HL-60/S4 (cell line): ENCODE results near the gene CENPE.
"Not testable (repeated sequence)": the region's sequence is repeated elsewhere in the genome, so short reads cannot be mapped to it uniquely, and the experiment has no call there.

Experiments used
- in situ Hi-C: fragments of 300-500 bp; cut with MboI; formaldehyde crosslinking; loops from 2 replicates; pipeline ENCODE4 v1.14.3; 2022; ENCODE audit warnings: low sequenced_read_pairs

Gene CENPE

GRCh38 chr4:103198111-103198765, at the start of gene CENPE:
Gene CENPE, minus strand, starts transcription at chr4:103198343. Its CDS starts 24 bp downstream, at chr4:103198319.
- in situ Hi-C loops: no loop called here

- in situ Hi-C loops: no loop called here
These were observed 46.1 kb upstream of the CENPE start for GRCh38 chr4:103244251-103244650.

GRCh38 chr4:103230938-103231337, 32.8 kb upstream of the CENPE start:
- in situ Hi-C loops: not testable (repeated sequence)

GRCh38 chr4:103223556-103223955, 25.4 kb upstream of the CENPE start:
- in situ Hi-C loops: not testable (repeated sequence)

GRCh38 chr4:103207673-103208072, 9.5 kb upstream of the CENPE start:
- in situ Hi-C loops: no loop called here

GRCh38 chr4:103204111-103204510, 6.0 kb upstream of the CENPE start:
- in situ Hi-C loops: no loop called here

- in situ Hi-C loops: no loop called here
These were observed 3.6 kb upstream of the CENPE start for GRCh38 chr4:103201724-103202123.

GRCh38 chr4:103201253-103201652, 3.1 kb upstream of the CENPE start:
- in situ Hi-C loops: no loop called here

GRCh38 chr4:103199009-103199408, 866 bp upstream of the CENPE start:
- in situ Hi-C loops: no loop called here

- in situ Hi-C loops: no loop called here
These were observed 405 bp downstream of the CENPE start for GRCh38 chr4:103197765-103198110.

- in situ Hi-C loops: no loop called here
These were observed 4.7 kb downstream of the CENPE start for GRCh38 chr4:103193457-103193856.

GRCh38 chr4:103171006-103171405, 27.1 kb downstream of the CENPE start:
- in situ Hi-C loops: no loop called here

GRCh38 chr4:103169750-103170149, 28.4 kb downstream of the CENPE start:
- in situ Hi-C loops: not testable (repeated sequence)

- in situ Hi-C loops: no loop called here
These were observed 29.1 kb downstream of the CENPE start for GRCh38 chr4:103168993-103169392.

- in situ Hi-C loops: no loop called here
These were observed 36.0 kb downstream of the CENPE start for GRCh38 chr4:103162176-103162575.

- in situ Hi-C loops: no loop called here
These were observed 39.4 kb downstream of the CENPE start for GRCh38 chr4:103158760-103159159.

- in situ Hi-C loops: no loop called here
These were observed 42.0 kb downstream of the CENPE start for GRCh38 chr4:103156106-103156505.

- in situ Hi-C loops: no loop called here
These were observed 45.8 kb downstream of the CENPE start for GRCh38 chr4:103152381-103152780.

- in situ Hi-C loops: no loop called here
These were observed 47.5 kb downstream of the CENPE start for GRCh38 chr4:103150677-103151076.

GRCh38 chr4:103144926-103145325, 53.2 kb downstream of the CENPE start:
- in situ Hi-C loops: no loop called here

- in situ Hi-C loops: no loop called here
These were observed 60.7 kb downstream of the CENPE start for GRCh38 chr4:103137446-103137827.

GRCh38 chr4:103136671-103137445, 61.3 kb downstream of the CENPE start:
- in situ Hi-C loops: no loop called here

- in situ Hi-C loops: no loop called here
These were observed 69.0 kb downstream of the CENPE start for GRCh38 chr4:103129174-103129573.
